NB4 (cell line): Measurements from ENCODE around the gene STMND1.

Experiments
- MYC ChIP-seq: IDR thresholded peaks from 2 replicates; pipeline ENCODE4 v1.6.1; 2011; ENCODE audit warnings: low read depth, low read length
- POLR2A ChIP-seq: IDR thresholded peaks from 2 replicates; pipeline ENCODE4 v1.6.1; 2011; ENCODE audit warnings: mild to moderate bottlenecking; ENCODE audit not compliant: insufficient read length; ENCODE audit errors: extremely low read depth
- TF ChIP-seq, protein P1 (sequence below): IDR thresholded peaks from one replicate; pipeline ENCODE4 v1.5.1; 2012; ENCODE audit warnings: low read depth, low read length
- TF ChIP-seq, protein P2 (sequence below): IDR thresholded peaks from 2 replicates; pipeline ENCODE4 v1.6.1; 2011; ENCODE audit warnings: low read depth, low read length

DNA sequence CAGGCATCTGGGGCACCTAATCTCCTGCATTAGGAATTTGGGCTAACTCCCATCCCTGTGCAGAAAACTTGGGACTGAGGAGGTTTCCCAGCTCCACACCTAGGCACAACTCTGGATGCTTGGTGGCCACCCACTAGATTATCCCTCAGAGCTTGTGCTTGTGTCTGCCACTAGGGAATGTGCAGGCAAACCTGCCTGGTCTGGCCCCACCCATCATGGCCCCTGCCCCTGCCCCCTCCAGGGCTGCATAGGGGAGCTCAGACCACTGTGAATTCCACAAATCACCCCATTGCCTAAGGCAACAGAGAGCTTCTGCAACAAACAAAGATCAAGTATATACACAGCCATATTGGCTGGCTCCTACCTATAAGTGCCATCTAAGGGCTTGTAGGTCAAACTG is 31.1 kb downstream of the STMND1 start:
- TF ChIP-seq, protein P1, sequence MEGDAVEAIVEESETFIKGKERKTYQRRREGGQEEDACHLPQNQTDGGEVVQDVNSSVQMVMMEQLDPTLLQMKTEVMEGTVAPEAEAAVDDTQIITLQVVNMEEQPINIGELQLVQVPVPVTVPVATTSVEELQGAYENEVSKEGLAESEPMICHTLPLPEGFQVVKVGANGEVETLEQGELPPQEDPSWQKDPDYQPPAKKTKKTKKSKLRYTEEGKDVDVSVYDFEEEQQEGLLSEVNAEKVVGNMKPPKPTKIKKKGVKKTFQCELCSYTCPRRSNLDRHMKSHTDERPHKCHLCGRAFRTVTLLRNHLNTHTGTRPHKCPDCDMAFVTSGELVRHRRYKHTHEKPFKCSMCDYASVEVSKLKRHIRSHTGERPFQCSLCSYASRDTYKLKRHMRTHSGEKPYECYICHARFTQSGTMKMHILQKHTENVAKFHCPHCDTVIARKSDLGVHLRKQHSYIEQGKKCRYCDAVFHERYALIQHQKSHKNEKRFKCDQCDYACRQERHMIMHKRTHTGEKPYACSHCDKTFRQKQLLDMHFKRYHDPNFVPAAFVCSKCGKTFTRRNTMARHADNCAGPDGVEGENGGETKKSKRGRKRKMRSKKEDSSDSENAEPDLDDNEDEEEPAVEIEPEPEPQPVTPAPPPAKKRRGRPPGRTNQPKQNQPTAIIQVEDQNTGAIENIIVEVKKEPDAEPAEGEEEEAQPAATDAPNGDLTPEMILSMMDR = no peak
- TF ChIP-seq, protein P2, sequence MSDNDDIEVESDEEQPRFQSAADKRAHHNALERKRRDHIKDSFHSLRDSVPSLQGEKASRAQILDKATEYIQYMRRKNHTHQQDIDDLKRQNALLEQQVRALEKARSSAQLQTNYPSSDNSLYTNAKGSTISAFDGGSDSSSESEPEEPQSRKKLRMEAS = no peak
- TF ChIP-seq POLR2A (no peak), MYC (no peak)
